H9 (cell line): ENCODE results near the gene ARRDC2. TPM values are rescaled to one million over a fixed set of nuclear protein-coding genes. Genes with fewer than 3 reads are reported as not detected.

ENCODE experiments used
- DNase-seq: peaks from one replicate; pipeline ENCODE4 v3.0.0-alpha.2; 2017
- H2AFZ ChIP-seq: one replicate; pipeline ENCODE4 v1.6.1; 2013; ENCODE audit warnings: mild to moderate bottlenecking, low read length, control low read depth, moderate library complexity
- H2AK5ac ChIP-seq: 2 replicates; pipeline ENCODE4 v1.6.1; 2013; ENCODE audit warnings: low read length, control low read depth, mixed read lengths; ENCODE audit not compliant: insufficient read length
- H2BK120ac ChIP-seq: one replicate; pipeline ENCODE4 v1.6.1; 2013; ENCODE audit warnings: low read depth, mild to moderate bottlenecking, low read length, control low read depth, inconsistent platforms; ENCODE audit not compliant: poor library complexity, severe bottlenecking
- H2BK12ac ChIP-seq: 2 replicates; pipeline ENCODE4 v1.6.1; 2013; ENCODE audit warnings: low read length, control low read depth, mixed read lengths, low read depth; ENCODE audit not compliant: insufficient read length
- H2BK15ac ChIP-seq: 2 replicates; pipeline ENCODE4 v1.6.1; 2013; ENCODE audit warnings: low read depth, low read length, control low read depth
- H2BK20ac ChIP-seq: one replicate; pipeline ENCODE4 v1.6.1; 2013; ENCODE audit warnings: low read depth, mild to moderate bottlenecking, low read length, control low read depth, inconsistent platforms; ENCODE audit not compliant: poor library complexity, severe bottlenecking
- H2BK5ac ChIP-seq: 2 replicates; pipeline ENCODE4 v1.6.1; 2013; ENCODE audit warnings: low read length, control low read depth, mixed read lengths; ENCODE audit not compliant: insufficient read length
- H3K14ac ChIP-seq: 2 replicates; pipeline ENCODE4 v1.6.1; 2013; ENCODE audit warnings: low read length, control low read depth; ENCODE audit not compliant: insufficient read depth
- H3K18ac ChIP-seq: 2 replicates; pipeline ENCODE4 v1.6.1; 2013; ENCODE audit warnings: low read depth, mild to moderate bottlenecking, mixed read lengths, low read length, control low read depth; ENCODE audit not compliant: insufficient read length
- H3K23ac ChIP-seq: 2 replicates; pipeline ENCODE4 v1.6.1; 2013; ENCODE audit warnings: low read length, control low read depth, mixed read lengths, low read depth; ENCODE audit not compliant: insufficient read length
- H3K23me2 ChIP-seq: 2 replicates; pipeline ENCODE4 v1.6.1; 2013; ENCODE audit warnings: low read depth, mild to moderate bottlenecking, mixed read lengths, low read length, control low read depth; ENCODE audit not compliant: insufficient read length, poor library complexity, severe bottlenecking
- H3K27ac ChIP-seq: 2 replicates; pipeline ENCODE4 v1.5.1; 2013; ENCODE audit warnings: low read length, control low read depth, mixed read lengths, low read depth; ENCODE audit not compliant: insufficient read length
- H3K27me3 ChIP-seq: 2 replicates; pipeline ENCODE4 v1.6.1; 2013; ENCODE audit warnings: low read length, control low read depth, inconsistent platforms; ENCODE audit not compliant: insufficient read depth
- H3K4ac ChIP-seq: 2 replicates; pipeline ENCODE4 v1.6.1; 2013; ENCODE audit warnings: low read depth, mild to moderate bottlenecking, control low read depth, inconsistent platforms, low read length, moderate library complexity
- H3K4me1 ChIP-seq: 2 replicates; pipeline ENCODE4 v1.6.1; 2013; ENCODE audit warnings: low read length, control low read depth, inconsistent platforms; ENCODE audit not compliant: insufficient read depth
- H3K4me2 ChIP-seq: 2 replicates; pipeline ENCODE4 v1.6.1; 2013; ENCODE audit warnings: low read length, control low read depth, mixed read lengths; ENCODE audit not compliant: insufficient read length, insufficient read depth
- H3K56ac ChIP-seq: 2 replicates; pipeline ENCODE4 v1.6.1; 2013; ENCODE audit warnings: low read depth, mild to moderate bottlenecking, mixed read lengths, low read length, control low read depth; ENCODE audit not compliant: insufficient read length
- H3K79me1 ChIP-seq: 2 replicates; pipeline ENCODE4 v1.6.1; 2013; ENCODE audit warnings: low read depth, mild to moderate bottlenecking, moderate library complexity, low read length, control low read depth, inconsistent platforms; ENCODE audit not compliant: insufficient read depth, poor library complexity, severe bottlenecking
- H3K79me2 ChIP-seq: 2 replicates; pipeline ENCODE4 v1.6.1; 2013; ENCODE audit warnings: low read length, control low read depth, inconsistent platforms; ENCODE audit not compliant: insufficient read depth
- H3K9ac ChIP-seq: 2 replicates; pipeline ENCODE4 v1.6.1; 2013; ENCODE audit warnings: low read length, control low read depth, mixed read lengths; ENCODE audit not compliant: insufficient read length; ENCODE audit errors: extremely low read depth
- H3K9me3 ChIP-seq: one replicate; pipeline ENCODE4 v1.6.1; 2013; ENCODE audit warnings: low read depth, low read length, inconsistent platforms; ENCODE audit not compliant: control insufficient read depth
- H3T11ph ChIP-seq: one replicate; pipeline ENCODE4 v1.6.1; 2013; ENCODE audit warnings: mild to moderate bottlenecking, low read length, control low read depth, inconsistent platforms
- H4K20me1 ChIP-seq: one replicate; pipeline ENCODE4 v1.6.1; 2013; ENCODE audit not compliant: control insufficient read depth, insufficient read length, insufficient read depth
- H4K5ac ChIP-seq: 2 replicates; pipeline ENCODE4 v1.6.1; 2013; ENCODE audit warnings: low read depth, mild to moderate bottlenecking, mixed read lengths, low read length, control low read depth; ENCODE audit not compliant: insufficient read length
- H4K8ac ChIP-seq: replicated peaks from 2 replicates; pipeline ENCODE4 v1.6.1; 2013; ENCODE audit warnings: low read length, control low read depth, mixed read lengths, low read depth; ENCODE audit not compliant: insufficient read length
- H4K91ac ChIP-seq: 2 replicates; pipeline ENCODE4 v1.6.1; 2013; ENCODE audit warnings: low read depth, mild to moderate bottlenecking, moderate library complexity, mixed read lengths, low read length, control low read depth; ENCODE audit not compliant: insufficient read length
- H3K27ac Mint-ChIP-seq, 3 experiments: 2 replicates in 2 of 3; 3 replicates in 1 of 3; pipeline ENCODE4 v1.8.0; 2020 to 2021; ENCODE audit warnings: mixed read lengths in 3 of 3, mild to moderate bottlenecking in 1 of 3, moderate library complexity in 1 of 3
- H3K27me3 Mint-ChIP-seq: 2 replicates; pipeline ENCODE4 v1.8.0; 2021; ENCODE audit warnings: low read depth, mild to moderate bottlenecking, moderate library complexity, mixed read lengths
- H3K36me3 Mint-ChIP-seq, 3 experiments: 2 replicates in 2 of 3; 3 replicates in 1 of 3; pipeline ENCODE4 v1.8.0; 2020 to 2021; ENCODE audit warnings: low read depth in 3 of 3, mixed read lengths in 3 of 3; ENCODE audit not compliant: insufficient read depth in 1 of 3
- H3K4me1 Mint-ChIP-seq, 2 experiments: 2 replicates each; pipeline ENCODE4 v1.8.0; 2020; ENCODE audit warnings: mixed read lengths in 2 of 2
- H3K4me3 Mint-ChIP-seq, 2 experiments: 2 replicates in 1 of 2; 3 replicates in 1 of 2; pipeline ENCODE4 v1.8.0; 2020 to 2021; ENCODE audit warnings: mild to moderate bottlenecking in 2 of 2, mixed read lengths in 2 of 2, moderate library complexity in 1 of 2
- H3K9me3 Mint-ChIP-seq, 2 experiments: 2 replicates in 1 of 2; 3 replicates in 1 of 2; pipeline ENCODE4 v1.8.0; 2020; ENCODE audit warnings: mild to moderate bottlenecking in 2 of 2, mixed read lengths in 2 of 2, moderate library complexity in 1 of 2
- WGBS: extraction: QIAGEN DNeasy Blood & Tissue Kit; methylation state at CpG from one replicate; pipeline ENCODE4 v1.1.7; 2013; ENCODE audit warnings: missing lambda C conversion rate, low lambda C conversion rate, mixed read lengths; ENCODE audit not compliant: insufficient read length; ENCODE audit errors: extremely low coverage; 5-methylcytosine and 5-hydroxymethylcytosine counted together
- total RNA-seq: library from RNA; stranded (reverse); gene quantifications from 2 replicates; pipeline ENCODE4 v1.2.1, GENCODE V29; 2021
- TF ChIP-seq, protein P1 (sequence below): fragments of 200-600 bp; sonication (generic); conservative IDR thresholded peaks from 3 replicates; pipeline ENCODE4 v1.8.0; 2021; ENCODE audit warnings: antibody characterized with exemption, mild to moderate bottlenecking

ARRDC2 gene
- total RNA-seq, 1 experiment from 2014 or later = 10.5 TPM

DNA sequence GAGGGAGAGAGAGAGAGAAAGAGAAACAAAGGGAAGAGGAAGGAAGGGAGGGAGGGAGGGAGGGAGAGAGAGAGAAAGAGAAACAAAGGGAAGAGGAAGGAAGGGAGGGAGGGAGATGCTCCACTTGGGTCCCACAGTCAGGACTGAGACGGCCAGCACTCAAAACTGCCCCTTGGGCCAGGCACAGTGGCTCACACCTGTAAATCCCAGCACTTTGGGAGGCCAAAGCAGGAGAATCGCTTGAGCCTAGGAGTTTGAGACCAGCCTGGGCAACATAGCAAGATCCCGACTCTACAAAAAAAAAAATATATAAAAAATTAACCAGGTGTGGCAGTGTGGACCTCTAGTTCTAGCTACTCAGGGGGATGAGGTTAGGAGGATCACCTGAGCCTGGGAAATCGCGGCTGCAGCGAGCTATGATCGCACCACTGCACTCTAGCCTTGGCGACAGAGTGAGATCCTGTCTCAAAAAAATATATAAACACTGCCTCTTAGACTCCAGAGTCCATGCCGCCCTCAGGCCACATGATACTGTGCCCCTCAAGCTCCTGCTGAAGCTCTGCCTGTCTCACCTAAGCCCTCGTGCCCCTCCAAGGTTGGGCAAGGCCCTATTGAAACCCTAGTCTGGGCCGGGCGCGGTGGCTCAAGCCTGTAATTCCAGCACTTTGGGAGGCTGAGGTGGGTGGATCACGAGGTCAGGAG, 8.4 kb downstream of the ARRDC2 start:
- no peaks in the 10 kb centered on the region for H3K79me2 ChIP-seq
- H2AFZ ChIP-seq = no peak overlapping the region
- no peaks in the 10 kb centered on the region for H3K79me1 ChIP-seq
- DNase-seq = no peak
- H4K20me1 ChIP-seq = no peaks in the 10 kb centered on the region
- H2BK15ac ChIP-seq = no peak overlapping the region
- no peak overlapping the region for H3K56ac ChIP-seq
- H2AK5ac ChIP-seq = no peak overlapping the region
- no peak overlapping the region for H3K18ac ChIP-seq
- TF ChIP-seq, protein P1, sequence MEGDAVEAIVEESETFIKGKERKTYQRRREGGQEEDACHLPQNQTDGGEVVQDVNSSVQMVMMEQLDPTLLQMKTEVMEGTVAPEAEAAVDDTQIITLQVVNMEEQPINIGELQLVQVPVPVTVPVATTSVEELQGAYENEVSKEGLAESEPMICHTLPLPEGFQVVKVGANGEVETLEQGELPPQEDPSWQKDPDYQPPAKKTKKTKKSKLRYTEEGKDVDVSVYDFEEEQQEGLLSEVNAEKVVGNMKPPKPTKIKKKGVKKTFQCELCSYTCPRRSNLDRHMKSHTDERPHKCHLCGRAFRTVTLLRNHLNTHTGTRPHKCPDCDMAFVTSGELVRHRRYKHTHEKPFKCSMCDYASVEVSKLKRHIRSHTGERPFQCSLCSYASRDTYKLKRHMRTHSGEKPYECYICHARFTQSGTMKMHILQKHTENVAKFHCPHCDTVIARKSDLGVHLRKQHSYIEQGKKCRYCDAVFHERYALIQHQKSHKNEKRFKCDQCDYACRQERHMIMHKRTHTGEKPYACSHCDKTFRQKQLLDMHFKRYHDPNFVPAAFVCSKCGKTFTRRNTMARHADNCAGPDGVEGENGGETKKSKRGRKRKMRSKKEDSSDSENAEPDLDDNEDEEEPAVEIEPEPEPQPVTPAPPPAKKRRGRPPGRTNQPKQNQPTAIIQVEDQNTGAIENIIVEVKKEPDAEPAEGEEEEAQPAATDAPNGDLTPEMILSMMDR = no peak
- Mint-ChIP-seq H3K36me3 (peaks cover 0 to 8% (median 4%) of the 10 kb centered on the region in 3 experiments; a peak in 2 of 7 replicates), H3K4me1 (peaks cover 0 to 3% of the 10 kb centered on the region in 2 experiments; a peak in 1 of 4 replicates), H3K9me3 (no peaks in the 10 kb centered on the region), H3K27me3 (no peaks in the 10 kb centered on the region), H3K4me3 (no peak overlapping the region), H3K27ac (no peak overlapping the region)
- no peak overlapping the region for H3K27ac ChIP-seq
- no peaks in the 10 kb centered on the region for H3K4me1 ChIP-seq
- no peak overlapping the region for H3K14ac ChIP-seq
- no peak overlapping the region for H2BK12ac ChIP-seq
- no peak overlapping the region for H2BK5ac ChIP-seq
- no peak overlapping the region for H2BK120ac ChIP-seq
- no peak overlapping the region for H3T11ph ChIP-seq
- H4K91ac ChIP-seq = no peak overlapping the region
- H3K4me2 ChIP-seq = no peak overlapping the region
- H3K23ac ChIP-seq = no peak overlapping the region
- H3K23me2 ChIP-seq = no peaks in the 10 kb centered on the region
- no peaks in the 10 kb centered on the region for H3K9me3 ChIP-seq
- H2BK20ac ChIP-seq = no peak overlapping the region
- no peak overlapping the region for H4K8ac ChIP-seq
- H3K4ac ChIP-seq = no peak overlapping the region
- H3K27me3 ChIP-seq = no peaks in the 10 kb centered on the region
- no peak overlapping the region for H4K5ac ChIP-seq
- no peak overlapping the region for H3K9ac ChIP-seq
- no CpG with 5 or more reads among the region's 14 CpGs for WGBS
